Hepatocyte (in vitro differentiated cells): ENCODE data around the gene EXD3. TPM values are rescaled to one million over a fixed set of nuclear protein-coding genes. Genes with fewer than 3 reads are reported as not detected.

Source experiments
- DNase-seq: peaks from one replicate; pipeline ENCODE4 v3.0.0-alpha.2; 2016; ENCODE audit warnings: low spot score
- H2AFZ ChIP-seq: fragments of 200-600 bp; sonication (generic); 2 replicates; pipeline ENCODE4 v1.6.0; 2016; ENCODE audit warnings: antibody characterized with exemption, mild to moderate bottlenecking
- H3K27ac ChIP-seq: fragments of 200-600 bp; sonication (generic); 2 replicates; pipeline ENCODE4 v1.5.1; 2016; ENCODE audit warnings: mild to moderate bottlenecking
- H3K27me3 ChIP-seq: fragments of 200-600 bp; sonication (generic); 2 replicates; pipeline ENCODE4 v1.6.1; 2016
- H3K36me3 ChIP-seq: fragments of 200-600 bp; sonication (generic); replicated peaks from 2 replicates; pipeline ENCODE4 v1.5.1; 2016; ENCODE audit warnings: low read depth; ENCODE audit not compliant: insufficient read depth
- H3K4me1 ChIP-seq: fragments of 200-600 bp; sonication (generic); 2 replicates; pipeline ENCODE4 v1.5.1; 2016; ENCODE audit warnings: mild to moderate bottlenecking, moderate library complexity; ENCODE audit not compliant: insufficient read depth
- H3K4me2 ChIP-seq: fragments of 200-600 bp; sonication (generic); 2 replicates; pipeline ENCODE4 v1.6.0; 2016
- H3K4me3 ChIP-seq: fragments of 200-600 bp; sonication (generic); 2 replicates; pipeline ENCODE4 v1.5.1; 2016; ENCODE audit warnings: mild to moderate bottlenecking
- H3K79me2 ChIP-seq: fragments of 200-600 bp; sonication (generic); 2 replicates; pipeline ENCODE4 v1.6.0; 2017; ENCODE audit warnings: mild to moderate bottlenecking
- H3K9me2 ChIP-seq: fragments of 200-600 bp; sonication (generic); replicated peaks from 2 replicates; pipeline ENCODE4 v1.6.0; 2017; ENCODE audit warnings: mild to moderate bottlenecking; ENCODE audit not compliant: insufficient read depth
- H3K9me3 ChIP-seq: fragments of 200-600 bp; sonication (generic); 2 replicates; pipeline ENCODE4 v1.5.1; 2016; ENCODE audit warnings: low read depth, mild to moderate bottlenecking
- H4K20me1 ChIP-seq: fragments of 200-600 bp; sonication (generic); 2 replicates; pipeline ENCODE4 v1.6.0; 2016; ENCODE audit warnings: mild to moderate bottlenecking; ENCODE audit not compliant: insufficient read depth, poor library complexity, severe bottlenecking
- EZH2 ChIP-seq: fragments of 200-600 bp; sonication (generic); IDR thresholded peaks from 2 replicates; pipeline ENCODE4 v1.6.1; 2016; ENCODE audit warnings: antibody characterized with exemption, mild to moderate bottlenecking, borderline replicate concordance
- EZH2phosphoT487 ChIP-seq: fragments of 200-600 bp; sonication (generic); IDR thresholded peaks from one replicate; pipeline ENCODE4 v1.6.1; 2018; ENCODE audit warnings: antibody characterized with exemption, mild to moderate bottlenecking, low read depth, moderate library complexity; ENCODE audit not compliant: unreplicated experiment, severe bottlenecking
- WGBS: methylation state at CpG from one replicate; pipeline ENCODE4 v1.1.6; 2016; ENCODE audit warnings: low lambda C conversion rate; ENCODE audit errors: missing lambda C conversion rate; 5-methylcytosine and 5-hydroxymethylcytosine counted together
- polyA plus RNA-seq: library from polyadenylated mRNA; unstranded; fragments of >200 nt; fragmentation: Nextera tagmentation; extraction: Ambion mirVana; gene quantifications from 2 replicates; pipeline ENCODE4 v1.2.1, GENCODE V29; 2016
- total RNA-seq: library from RNA; depleted of rRNA; stranded (reverse); fragments of >200 nt; gene quantifications from 2 replicates; pipeline ENCODE4 v1.2.3, GENCODE V29; 2014
- TF ChIP-seq, protein P1 (sequence below): fragments of 200-600 bp; sonication (generic); IDR thresholded peaks from 2 replicates; pipeline ENCODE4 v1.5.1; 2016; ENCODE audit warnings: antibody characterized with exemption, mild to moderate bottlenecking; ENCODE audit not compliant: poor library complexity

EXD3 gene
- total and polyA plus RNA-seq, 2 experiments from 2014 or later = 11.8 to 21.6 TPM

DNA sequence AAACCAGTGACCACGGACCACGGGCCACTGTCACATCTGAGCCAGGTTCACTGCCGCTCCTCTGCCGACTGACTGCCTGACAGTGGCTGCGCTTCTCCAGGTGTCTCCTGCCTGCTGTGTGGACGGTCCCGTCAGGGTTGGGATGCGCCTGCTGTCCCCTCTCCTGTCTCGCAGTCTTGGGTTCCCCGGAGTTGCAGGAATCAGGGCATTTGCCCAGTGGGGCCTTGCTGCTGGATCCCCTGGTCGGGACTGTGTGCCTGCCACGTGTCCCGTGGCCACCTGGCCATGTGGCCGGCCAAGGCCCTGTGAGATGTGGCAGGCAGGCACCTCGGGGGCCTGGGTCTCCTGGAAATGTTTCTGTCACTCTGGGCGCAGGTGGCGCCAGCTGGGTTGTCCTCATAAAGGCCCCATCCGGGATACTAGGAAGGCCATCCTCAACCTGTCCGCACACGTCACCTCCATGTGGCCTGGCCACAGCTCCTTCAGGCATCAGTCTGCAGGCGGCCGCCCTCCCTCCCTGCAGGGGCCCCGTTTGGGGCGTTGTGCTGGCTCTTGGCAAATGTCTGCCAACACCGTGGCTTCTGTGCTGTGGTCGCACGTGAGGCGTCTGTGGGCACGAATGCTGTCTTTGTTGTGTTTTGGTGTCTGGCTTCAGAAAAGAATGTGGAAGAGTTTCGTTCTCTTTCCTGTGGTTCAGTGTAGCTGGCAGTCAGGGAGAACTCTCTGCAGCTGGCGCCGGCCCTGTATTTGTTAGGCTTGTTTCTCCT is 151.8 kb downstream of the EXD3 start:
- no peak overlapping the region for H3K27ac ChIP-seq
- no peak for DNase-seq
- H3K9me2 ChIP-seq = no peaks in the 10 kb centered on the region
- H3K79me2 ChIP-seq = no peaks in the 10 kb centered on the region
- peaks cover 4% of the 10 kb centered on the region for H3K4me1 ChIP-seq
- H3K9me3 ChIP-seq = no peaks in the 10 kb centered on the region
- H3K4me3 ChIP-seq = no peak overlapping the region
- 93% methylated on average over 30 of the region's 32 CpGs for WGBS
- H3K4me2 ChIP-seq = no peak overlapping the region
- H4K20me1 ChIP-seq = no peaks in the 10 kb centered on the region
- TF ChIP-seq, protein P1, sequence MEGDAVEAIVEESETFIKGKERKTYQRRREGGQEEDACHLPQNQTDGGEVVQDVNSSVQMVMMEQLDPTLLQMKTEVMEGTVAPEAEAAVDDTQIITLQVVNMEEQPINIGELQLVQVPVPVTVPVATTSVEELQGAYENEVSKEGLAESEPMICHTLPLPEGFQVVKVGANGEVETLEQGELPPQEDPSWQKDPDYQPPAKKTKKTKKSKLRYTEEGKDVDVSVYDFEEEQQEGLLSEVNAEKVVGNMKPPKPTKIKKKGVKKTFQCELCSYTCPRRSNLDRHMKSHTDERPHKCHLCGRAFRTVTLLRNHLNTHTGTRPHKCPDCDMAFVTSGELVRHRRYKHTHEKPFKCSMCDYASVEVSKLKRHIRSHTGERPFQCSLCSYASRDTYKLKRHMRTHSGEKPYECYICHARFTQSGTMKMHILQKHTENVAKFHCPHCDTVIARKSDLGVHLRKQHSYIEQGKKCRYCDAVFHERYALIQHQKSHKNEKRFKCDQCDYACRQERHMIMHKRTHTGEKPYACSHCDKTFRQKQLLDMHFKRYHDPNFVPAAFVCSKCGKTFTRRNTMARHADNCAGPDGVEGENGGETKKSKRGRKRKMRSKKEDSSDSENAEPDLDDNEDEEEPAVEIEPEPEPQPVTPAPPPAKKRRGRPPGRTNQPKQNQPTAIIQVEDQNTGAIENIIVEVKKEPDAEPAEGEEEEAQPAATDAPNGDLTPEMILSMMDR = no peak
- TF ChIP-seq EZH2phosphoT487 (no peak), EZH2 (no peak)
- H3K27me3 ChIP-seq = no peaks in the 10 kb centered on the region
- no peak overlapping the region for H2AFZ ChIP-seq
- H3K36me3 ChIP-seq = no peaks in the 10 kb centered on the region

DNA sequence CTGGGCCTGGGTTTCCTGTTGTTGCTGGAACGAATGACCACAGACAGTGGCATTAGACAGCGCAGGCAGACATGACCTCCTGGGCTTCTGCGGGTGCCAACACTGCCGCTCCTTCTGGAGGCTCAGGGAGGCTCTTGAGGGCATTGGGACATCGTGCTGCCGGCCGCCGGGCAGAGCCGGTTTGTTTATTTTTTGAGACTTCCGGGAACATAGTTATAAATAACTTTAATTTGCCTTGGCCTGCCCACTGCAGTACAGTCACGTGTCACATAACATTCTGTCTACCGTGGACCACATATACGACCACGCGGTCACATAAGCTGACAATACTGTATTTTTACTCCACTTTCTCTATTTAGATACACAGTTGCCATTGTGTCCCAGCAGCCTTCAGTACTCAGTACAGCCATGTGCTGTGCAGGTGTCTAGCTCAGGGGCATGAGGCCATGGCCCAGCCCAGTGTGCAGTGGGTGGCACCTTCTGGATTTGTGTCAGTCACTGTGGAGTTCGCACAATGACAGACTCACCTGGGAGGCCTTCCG is 153.7 kb downstream of the EXD3 start:
- Histone ChIP-seq H3K79me2 (no peaks in the 10 kb centered on the region), H3K36me3 (no peaks in the 10 kb centered on the region), H2AFZ (no peak overlapping the region), H3K27ac (no peak overlapping the region), H3K27me3 (no peaks in the 10 kb centered on the region), H3K4me3 (no peak overlapping the region), H4K20me1 (no peaks in the 10 kb centered on the region), H3K4me1 (no peaks in the 10 kb centered on the region), H3K9me3 (no peaks in the 10 kb centered on the region), H3K9me2 (no peaks in the 10 kb centered on the region), H3K4me2 (no peak overlapping the region)
- WGBS = 79% methylated on average over 17 of the region's 17 CpGs
- DNase-seq = peak; percentile 6
- TF ChIP-seq, protein P1 = no peak
- TF ChIP-seq EZH2phosphoT487 = no peak
- no peak for TF ChIP-seq EZH2

DNA sequence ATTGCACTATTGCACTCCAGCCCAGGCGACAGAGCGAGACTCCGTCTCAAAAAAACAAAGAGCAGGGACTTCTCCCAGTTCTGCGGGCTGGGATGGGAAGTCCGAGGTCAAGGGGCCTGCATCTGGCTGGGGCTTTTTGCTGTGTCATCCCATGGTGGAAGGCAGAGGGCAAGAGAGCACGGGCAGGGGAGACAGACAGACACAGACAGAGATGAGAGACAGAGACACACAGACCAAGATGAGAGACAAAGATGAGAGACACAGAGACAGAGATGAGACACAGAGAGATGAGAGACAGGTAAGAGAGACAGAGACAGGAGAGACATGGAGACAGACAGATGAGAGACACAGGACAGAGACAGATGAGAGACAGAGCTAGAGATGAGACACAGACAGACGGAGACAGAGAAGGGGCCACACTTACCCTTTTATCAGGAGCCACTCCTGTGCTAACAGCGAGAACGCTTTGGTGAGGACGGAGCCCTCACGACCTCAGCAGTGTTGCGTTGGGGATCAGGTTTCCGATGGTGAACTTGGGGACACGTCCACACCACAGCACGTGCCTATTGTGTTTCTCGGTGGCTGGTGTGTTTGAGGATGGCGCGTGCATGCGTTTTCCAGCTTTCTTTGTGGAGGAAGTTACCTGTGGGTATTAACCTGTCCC is 154.3 kb downstream of the EXD3 start:
- Histone ChIP-seq H3K4me1 (no peaks in the 10 kb centered on the region), H3K4me3 (no peak overlapping the region), H3K27ac (no peak overlapping the region), H3K36me3 (no peaks in the 10 kb centered on the region), H3K4me2 (no peak overlapping the region), H3K9me3 (no peaks in the 10 kb centered on the region), H3K27me3 (no peaks in the 10 kb centered on the region), H4K20me1 (no peaks in the 10 kb centered on the region), H3K79me2 (no peaks in the 10 kb centered on the region), H2AFZ (no peak overlapping the region), H3K9me2 (no peaks in the 10 kb centered on the region)
- no peak for TF ChIP-seq EZH2phosphoT487
- TF ChIP-seq EZH2 = no peak
- TF ChIP-seq, protein P1 = no peak
- 88% methylated on average over 19 of the region's 19 CpGs for WGBS
- no peak for DNase-seq
